Umbilical cord (tissue), 2 donors: ENCODE results near the gene EIF4E1B. TPM values are rescaled to one million over a fixed set of nuclear protein-coding genes. Genes with fewer than 3 reads are reported as not detected.

Experiments used
- DNase-seq: peaks from one replicate; pipeline ENCODE4 v3.0.0-alpha.2; 2015; ENCODE audit warnings: low spot score
- total RNA-seq: library from RNA; depleted of rRNA; stranded (reverse); fragments of >200 nt; gene quantifications from one replicate; pipeline ENCODE4 v1.2.3, GENCODE V29; 2014; ENCODE audit warnings: low replicate concordance; ENCODE audit not compliant: insufficient read depth

Gene EIF4E1B
- total RNA-seq, 1 donor from 2014 or later, result 5.3 TPM

GRCh38 chr5:176690911-176691310, 60.4 kb downstream of the EIF4E1B start:
- no peak for DNase-seq

- no peak for DNase-seq
These were observed 61.0 kb downstream of the EIF4E1B start for GRCh38 chr5:176691524-176691923.

DNA sequence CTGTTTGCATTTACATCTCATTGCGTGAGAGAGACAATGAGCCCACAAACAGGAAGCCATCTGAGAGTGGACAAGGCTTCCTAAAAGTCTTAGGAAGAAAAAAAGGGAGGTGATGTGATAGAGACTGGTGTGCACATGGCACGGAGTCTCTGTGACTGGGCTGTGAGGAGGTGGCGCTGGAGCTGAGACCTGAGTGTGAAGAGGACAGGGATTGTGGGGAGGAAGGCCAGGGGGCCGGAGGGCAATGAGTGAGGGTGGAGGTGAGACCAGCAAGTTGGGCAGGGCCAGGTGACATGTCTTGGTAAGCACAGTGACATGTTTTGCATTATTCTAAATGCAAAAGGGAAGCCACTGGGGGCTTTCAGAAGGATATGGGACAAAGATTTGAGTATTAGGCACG, 61.9 kb downstream of the EIF4E1B start:
- no peak for DNase-seq

DNA sequence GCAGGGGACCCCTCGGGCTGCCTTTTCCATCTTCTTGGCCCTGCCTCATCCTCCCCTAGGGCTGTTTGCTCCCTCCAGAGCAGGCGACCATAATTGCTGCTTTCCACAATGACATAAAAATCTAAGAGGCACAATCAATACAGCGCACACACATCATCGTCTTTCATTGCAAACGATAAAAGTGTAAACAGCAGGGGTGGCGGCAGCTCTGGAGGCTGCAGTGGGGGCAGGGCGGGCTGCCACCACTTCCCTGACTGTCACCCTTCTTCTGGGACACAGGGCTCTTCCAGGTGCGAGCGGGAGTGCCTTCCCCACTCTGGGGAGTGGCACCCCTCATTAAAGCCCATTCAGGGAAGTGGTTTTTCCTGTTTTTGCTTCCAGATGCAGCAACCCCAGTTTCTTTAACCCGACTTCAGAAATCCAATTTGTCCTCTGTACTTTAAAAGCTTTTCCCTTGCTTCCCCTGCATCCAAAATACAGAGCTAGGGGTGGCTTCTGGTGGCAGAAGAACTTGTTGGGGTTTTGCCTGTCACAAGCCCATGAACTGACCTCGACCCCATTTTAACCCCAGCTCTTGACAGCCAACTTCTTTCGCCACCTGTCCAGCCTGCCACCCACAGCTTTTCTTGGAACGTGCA, 62.5 kb downstream of the EIF4E1B start:
- DNase-seq, result no peak

DNA sequence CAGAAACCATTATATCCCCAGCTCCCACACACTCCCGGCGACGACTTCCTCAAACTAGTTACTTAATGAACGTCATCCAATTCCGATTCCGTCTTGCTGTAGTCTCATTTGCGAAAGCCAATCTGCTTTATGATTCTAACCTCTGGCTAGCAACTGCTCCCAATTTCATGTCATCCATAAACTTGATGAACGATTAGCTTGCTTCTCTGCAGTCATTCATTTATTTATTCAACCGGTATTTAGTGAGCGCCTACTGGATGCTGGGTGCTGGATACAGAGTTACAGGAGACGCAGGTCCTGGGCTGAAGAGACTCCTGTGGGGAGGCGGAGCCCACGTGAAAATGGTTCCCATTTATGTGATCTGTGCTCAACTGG, 63.0 kb downstream of the EIF4E1B start:
- no peak for DNase-seq

- DNase-seq, result no peak
These were observed 63.7 kb downstream of the EIF4E1B start for GRCh38 chr5:176694146-176694545.

DNA sequence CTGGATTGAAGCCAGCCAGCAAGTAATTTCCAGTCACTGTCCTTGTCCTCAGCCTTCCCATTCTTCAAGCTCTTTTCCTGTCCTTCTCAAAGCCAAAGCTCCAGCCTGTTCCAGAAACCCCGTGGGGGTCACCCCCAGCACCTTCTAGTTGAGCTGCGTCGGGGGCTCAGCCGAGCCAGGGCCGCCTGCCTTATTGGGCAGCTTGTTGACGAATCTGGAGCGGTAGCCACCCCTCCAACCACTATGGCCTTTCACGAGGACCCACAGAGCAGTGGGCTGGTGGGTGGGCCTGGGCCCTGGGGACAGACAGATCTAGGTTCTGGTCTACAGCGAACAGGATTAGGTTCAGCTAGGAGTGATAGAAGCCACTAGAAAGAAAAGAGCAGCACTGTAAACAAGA, 64.2 kb downstream of the EIF4E1B start:
- no peak for DNase-seq

DNA sequence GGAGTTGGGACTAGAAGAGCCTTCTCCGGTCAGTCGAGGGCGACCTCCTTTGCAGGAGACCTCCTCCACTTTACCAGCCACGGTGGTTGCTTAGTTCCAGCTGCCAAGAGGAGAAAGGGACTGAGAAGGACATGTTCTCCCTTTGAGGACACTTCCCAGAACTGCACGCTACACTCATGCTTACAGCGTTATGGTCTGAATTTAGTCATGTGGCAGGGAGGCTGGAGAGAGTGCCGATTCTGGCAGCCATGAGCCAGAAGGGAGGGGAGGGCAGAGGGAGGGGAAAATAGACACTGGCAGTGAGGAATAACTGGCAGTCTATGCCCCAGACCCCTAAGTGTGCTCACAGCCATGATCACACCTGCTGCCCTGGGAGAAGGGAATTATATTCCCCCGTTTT, 64.6 kb downstream of the EIF4E1B start:
- DNase-seq, result no peak

Other genes starting within 250 kb of the EIF4E1B start
- 13.2 TPM for gene NOP16, start 242.1 kb upstream of the EIF4E1B start, total RNA-seq
- gene HIGD2A, start 241.9 kb upstream of the EIF4E1B start, total RNA-seq, result 37.8 TPM
- 108 TPM for gene CLTB, start 214.1 kb upstream of the EIF4E1B start, total RNA-seq
- gene FAF2, start 182.3 kb upstream of the EIF4E1B start, total RNA-seq, result 47.2 TPM
- 0.24 TPM for gene RNF44, start 93.3 kb upstream of the EIF4E1B start, total RNA-seq
- not detected for gene CDHR2, start 81.3 kb upstream of the EIF4E1B start, total RNA-seq
- 0.72 TPM for gene GPRIN1, start 20.5 kb upstream of the EIF4E1B start, total RNA-seq
- gene SNCB, start 141 bp upstream of the EIF4E1B start, total RNA-seq, result not detected
- 14.7 TPM for gene TSPAN17, start 16.8 kb downstream of the EIF4E1B start, total RNA-seq
- gene UNC5A, start 179.9 kb downstream of the EIF4E1B start, total RNA-seq, result not detected